Measurements from ENCODE around the gene PROKR1.

GRCh38 chr2:68660658-68661057 is 17.3 kb downstream of the PROKR1 start:
- TF ChIP-seq CTCF (IDR thresholded peaks at IDR 0.05) = no peak
- no peak for TF ChIP-seq POLR2A (IDR thresholded peaks at IDR 0.05)
